Activated CD4-positive, alpha-beta T cell treated with anti-CD3 and anti-CD28 coated beads for 24 hours (primary cell): ENCODE data around the gene SHISA3.
"Not testable (repeated sequence)": the region's sequence is repeated elsewhere in the genome, so short reads cannot be mapped to it uniquely, and the experiment has no call there.

Experiments used
- DNase-seq, 2 donors: peaks; one replicate each; pipeline ENCODE4 v3.0.0-alpha.2; 2020; ENCODE audit warnings: low read depth in 2 of 2

The SHISA3 gene

DNA sequence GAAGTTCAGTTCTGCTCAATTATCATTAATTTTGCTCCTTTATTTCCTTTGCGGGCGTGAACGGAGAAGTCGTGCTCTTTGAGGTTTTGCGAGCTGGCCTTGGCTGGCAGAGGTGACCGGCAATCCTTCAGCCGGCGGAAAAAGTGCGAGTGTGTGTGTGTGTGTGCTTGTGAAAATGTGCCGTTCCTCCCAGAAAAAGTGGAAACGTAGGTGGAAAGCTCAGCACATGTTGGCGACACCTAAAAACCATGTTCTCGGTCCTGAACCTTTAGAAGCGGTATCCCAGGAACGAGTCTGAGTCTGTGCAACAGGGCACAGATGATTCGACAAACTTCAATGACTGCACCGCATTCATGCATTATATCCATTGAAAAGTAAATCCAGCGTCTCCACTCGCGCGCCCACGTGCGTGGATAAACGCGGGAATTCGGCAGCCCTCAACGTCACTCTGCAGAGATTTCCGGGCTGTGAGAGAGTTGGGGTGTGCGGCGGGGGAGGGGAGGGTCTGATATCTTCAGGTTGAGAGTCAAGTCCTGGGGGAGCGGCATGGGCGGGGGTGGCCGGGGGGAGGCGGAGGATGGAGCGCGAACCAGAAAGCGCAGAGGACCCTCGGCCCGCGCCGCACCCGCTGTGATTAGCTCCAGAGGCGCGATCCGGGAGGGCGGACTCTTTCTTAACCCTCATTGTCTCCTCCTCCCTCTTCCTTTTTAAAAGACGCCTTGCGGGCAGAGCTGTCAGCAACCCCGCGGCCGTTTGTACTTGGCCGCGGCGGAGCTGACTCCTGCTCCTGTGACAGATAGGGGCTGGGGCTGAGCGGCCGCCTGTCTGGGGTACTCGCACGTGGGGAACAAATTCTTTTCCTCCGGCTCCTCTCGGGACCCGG, at the start of gene SHISA3:
Gene SHISA3 (plus strand): TSS at position 737 of the 883 bp plus-strand sequence. CDS start 569 bp downstream, outside the sequence.
- DNase-seq: no peak

DNA sequence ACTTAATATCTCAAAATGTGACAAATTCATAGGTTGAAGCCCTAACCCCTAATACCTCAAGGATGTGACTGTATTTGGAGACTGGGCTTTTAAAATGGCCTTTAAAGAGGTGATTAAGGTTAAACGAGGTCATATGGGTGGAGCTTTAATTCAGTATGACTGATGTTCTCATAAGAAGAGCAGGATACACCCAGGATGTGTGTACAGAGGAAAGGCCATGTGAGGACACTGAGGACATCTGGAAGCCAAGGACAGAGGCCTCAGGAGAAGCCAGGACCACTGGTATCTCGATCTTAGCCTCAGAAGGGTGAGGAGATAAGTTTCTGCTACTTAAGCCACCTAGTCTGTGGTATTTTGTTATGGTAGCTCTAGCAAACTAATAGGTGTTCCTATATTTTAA, 49.0 kb upstream of the SHISA3 start:
- no peak for DNase-seq

- no peak for DNase-seq
Observed at GRCh38 chr4:42348692-42349091, 48.6 kb upstream of the SHISA3 start.

DNA sequence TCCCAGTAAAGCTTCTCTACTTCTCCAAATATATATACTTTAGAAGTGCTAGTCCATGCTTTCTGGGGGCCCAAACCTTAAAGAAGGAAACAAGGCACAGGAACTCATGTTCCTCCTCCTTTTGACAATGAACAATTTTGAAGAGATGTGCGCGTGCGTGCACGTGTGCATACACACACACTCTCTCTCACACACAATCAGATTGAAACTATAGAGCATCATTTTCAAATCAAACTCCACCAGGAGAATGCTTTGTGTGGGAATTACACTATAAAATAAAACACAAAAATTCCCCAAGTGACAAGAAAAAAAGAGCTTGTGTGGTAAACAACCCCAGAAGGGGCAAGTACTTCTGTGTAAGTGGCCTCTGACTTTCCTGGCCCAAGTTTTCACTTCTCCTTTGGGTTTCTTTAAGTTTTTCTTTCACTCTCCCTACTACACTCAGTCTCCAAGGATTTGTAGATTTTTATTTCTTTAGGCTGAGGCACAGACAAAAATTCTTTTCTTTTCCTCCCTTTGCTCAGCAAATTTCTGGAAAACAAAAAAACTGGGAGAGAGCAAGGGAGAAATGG, 46.6 kb upstream of the SHISA3 start:
- DNase-seq: no peak

GRCh38 chr4:42352049-42352448, 45.2 kb upstream of the SHISA3 start:
- no peak for DNase-seq

DNA sequence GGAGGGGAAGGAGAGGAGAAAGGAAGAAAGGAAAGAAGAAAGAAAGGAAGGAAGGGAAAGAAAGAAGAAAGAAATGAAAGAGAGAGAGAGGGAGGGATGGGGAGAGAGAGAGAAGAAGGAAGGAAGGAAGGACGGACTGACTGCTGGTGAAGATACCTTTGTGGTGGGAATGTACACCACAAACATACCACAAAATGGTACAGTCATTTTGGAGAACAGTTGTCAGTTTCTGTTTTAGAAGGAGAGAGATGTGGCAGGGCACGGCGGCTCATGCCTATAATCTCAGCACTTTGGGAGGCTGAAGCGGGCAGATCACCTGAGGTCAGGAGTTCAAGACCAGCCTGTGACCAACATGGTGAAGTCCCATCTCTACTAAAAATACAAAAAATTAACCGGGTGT, 40.0 kb upstream of the SHISA3 start:
- no peak for DNase-seq

DNA sequence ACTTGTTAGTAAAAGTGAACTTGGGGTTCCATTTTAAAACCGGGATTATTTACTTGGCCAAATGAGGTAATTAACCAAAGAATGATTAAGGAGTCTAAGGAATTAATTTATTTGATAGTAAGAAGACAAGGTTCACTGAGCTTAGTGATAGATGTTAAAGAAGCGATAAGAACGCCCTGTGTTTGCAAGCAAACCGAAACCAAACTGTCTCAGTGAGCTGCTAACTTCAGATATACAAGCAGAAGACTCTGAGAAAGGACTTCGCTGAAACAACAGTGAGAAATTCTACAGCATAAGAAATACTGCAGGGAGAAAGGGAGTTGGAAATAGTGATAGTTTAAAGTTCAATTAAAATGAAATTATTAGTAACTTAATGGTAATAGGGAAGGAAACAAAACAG, 37.6 kb upstream of the SHISA3 start:
- DNase-seq: no peak

DNA sequence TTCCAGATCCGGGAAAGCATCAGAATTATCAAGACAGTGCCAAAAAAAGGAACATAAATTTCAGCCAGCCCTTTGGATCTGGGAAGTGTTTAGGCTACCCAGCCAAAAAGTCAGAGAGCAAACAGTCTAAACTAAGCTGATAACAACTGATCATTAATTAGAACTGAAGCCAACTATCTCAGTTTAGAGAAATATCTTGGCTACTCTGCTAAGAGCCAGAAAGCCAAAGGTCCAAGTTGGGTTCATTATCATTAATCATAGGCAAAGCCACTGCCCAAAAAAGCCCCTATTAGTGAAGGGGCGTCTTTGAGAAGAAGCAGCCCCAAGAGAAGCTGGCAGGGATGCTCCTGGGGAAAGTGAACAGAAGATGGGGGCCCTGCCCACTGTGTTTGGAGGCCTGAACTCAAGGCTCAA, 37.0 kb upstream of the SHISA3 start:
- no peak for DNase-seq

- no peak for DNase-seq
Observed at GRCh38 chr4:42361456-42361855, 35.8 kb upstream of the SHISA3 start.

GRCh38 chr4:42362591-42362990, 34.7 kb upstream of the SHISA3 start:
- no peak for DNase-seq

- no peak for DNase-seq
Observed at GRCh38 chr4:42363614-42364013, 33.7 kb upstream of the SHISA3 start.

DNA sequence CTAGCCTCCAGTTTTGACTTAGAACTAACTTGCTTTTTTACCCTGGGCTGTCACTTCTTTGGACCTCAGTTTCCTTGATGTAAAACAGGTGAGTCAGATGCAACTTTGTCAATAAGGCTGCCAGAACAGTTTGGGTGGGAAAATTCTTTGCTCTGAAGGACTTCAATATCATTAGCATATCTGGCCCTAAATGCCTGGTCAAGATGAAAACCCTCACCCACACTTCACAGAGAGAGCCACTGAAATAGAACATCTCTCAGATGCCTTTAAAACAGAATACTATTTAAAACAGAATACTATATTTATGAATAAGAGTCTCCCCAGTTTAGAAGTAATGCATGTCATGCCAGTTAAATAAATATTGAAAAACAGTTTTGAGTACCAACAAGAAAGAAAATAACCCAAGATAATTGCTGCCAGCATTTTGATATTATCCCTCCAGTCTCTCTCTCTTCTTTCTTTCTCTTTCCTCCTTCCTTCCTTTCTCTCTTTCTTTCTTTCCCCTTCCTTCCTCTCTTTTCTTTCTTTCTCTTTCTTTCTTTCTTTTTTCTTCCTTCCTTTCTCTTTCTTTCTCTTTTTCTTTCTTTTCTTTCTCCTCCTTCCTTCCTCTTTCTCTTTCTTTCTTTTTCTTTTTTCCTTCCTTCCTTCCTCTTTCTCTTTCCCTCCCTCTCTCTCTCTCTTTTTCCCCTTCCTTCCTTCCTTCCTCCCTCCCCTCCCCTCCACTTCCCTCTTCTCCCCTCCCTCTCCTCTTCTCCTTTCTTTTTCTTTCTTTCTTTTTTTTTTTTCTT, 32.8 kb upstream of the SHISA3 start:
- DNase-seq: no peak

DNA sequence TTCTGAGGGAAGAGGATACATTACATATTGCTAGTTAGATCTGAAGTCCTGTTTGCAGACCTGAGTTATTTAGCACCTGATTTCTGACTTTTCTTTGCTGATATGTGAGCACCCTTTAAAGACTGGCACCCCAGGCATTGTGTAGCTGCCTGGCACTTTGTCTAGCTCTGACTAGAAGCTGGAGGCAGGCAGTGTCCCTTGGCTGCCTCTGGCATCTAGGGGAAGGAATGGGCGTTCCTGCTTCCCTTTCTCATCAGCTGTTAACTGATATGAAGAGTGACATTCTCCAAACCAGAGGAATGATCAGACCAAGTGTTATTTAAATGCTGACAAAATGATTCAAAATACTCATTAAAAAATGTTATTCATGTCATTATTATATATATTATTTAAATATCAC, 30.3 kb upstream of the SHISA3 start:
- no peak for DNase-seq

- no peak for DNase-seq
Observed at GRCh38 chr4:42369489-42369888, 27.8 kb upstream of the SHISA3 start.

- no peak for DNase-seq
Observed at GRCh38 chr4:42371305-42372252, 25.7 kb upstream of the SHISA3 start.

GRCh38 chr4:42372303-42372702, 25.0 kb upstream of the SHISA3 start:
- DNase-seq: not testable (repeated sequence)

GRCh38 chr4:42377497-42377896, 19.8 kb upstream of the SHISA3 start:
- DNase-seq: no peak

DNA sequence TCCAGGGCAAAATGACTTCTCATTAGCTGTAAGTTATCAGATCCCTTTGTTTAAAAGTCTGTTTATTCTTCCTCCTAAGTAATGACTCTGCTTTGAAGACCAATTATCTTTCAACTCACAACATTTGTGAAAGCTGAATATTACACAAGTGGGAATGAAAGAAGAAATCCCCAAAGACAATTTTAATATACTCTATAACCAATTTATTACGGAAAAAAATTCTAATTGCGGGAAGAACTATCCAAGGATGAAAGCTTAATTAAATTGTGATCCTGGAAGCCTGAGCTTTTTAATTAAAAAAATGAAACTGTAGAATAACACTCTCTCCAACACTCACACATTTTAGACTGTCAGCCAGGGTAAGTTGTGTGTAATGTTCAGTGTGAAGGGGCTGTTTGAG, 15.6 kb upstream of the SHISA3 start:
- no peak for DNase-seq

GRCh38 chr4:42385516-42385915, 11.8 kb upstream of the SHISA3 start:
- DNase-seq: no peak

GRCh38 chr4:42390622-42391354, 6.5 kb upstream of the SHISA3 start:
- DNase-seq: no peak

DNA sequence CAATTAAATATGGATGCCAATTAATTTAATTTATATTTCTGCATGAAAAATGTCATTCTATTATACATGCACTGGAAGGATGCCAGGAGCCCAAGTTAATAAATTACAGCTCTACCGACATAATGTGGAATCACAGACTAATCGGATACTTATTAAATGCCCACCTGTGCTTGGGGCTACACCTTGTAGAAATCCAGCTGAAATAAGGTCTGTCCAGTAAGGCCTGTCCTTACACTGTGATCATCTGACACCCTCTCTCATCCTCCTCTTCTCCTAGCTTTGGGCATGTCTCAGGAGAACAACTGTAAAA, 6.0 kb upstream of the SHISA3 start:
- no peak for DNase-seq
